ENCODE data around the gene DDR2. TPM values are rescaled to one million over a fixed set of nuclear protein-coding genes. Genes with fewer than 3 reads are reported as not detected.

The DDR2 gene
- total RNA-seq, 1 experiment from 2014 or later = 0.52 TPM

DNA sequence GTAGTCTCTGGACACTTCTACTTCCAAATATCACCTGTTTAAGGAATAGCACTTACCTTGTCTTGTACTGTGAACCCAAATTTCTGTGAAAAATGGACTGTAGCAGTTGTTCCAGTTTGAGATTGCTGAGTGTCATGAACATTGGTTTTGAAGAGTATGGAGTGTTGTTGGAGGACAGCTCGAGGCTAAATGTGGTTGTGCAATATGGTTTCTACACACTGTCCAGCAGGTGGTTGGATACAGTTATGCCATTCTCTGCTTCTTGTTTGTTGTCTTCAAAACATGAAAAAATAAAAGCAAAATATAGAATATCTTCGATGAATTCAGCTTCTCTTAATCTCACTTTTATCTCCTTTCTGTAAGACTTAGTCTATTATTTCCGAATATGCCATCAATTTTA lies 67.1 kb downstream of the DDR2 start:
- Mint-ChIP-seq H3K4me1 (peaks cover 22 to 27% of the 10 kb centered on the region in 2 experiments), H3K27me3 (ENCODE audit: low read depth) (no peaks in the 10 kb centered on the region), H3K36me3 (ENCODE audit: insufficient read depth in 1 of 3, low read depth in 3 of 3) (no peaks in the 10 kb centered on the region), H3K27ac (no peak overlapping the region), H3K9me3 (no peaks in the 10 kb centered on the region), H3K4me3 (no peak overlapping the region)
- Histone ChIP-seq H2BK20ac (ENCODE audit: low read depth, low read length, poor library complexity, severe bottlenecking) (no peak overlapping the region), H2AK5ac (ENCODE audit: insufficient read length, low read length) (no peak overlapping the region), H4K5ac (ENCODE audit: insufficient read length, low read depth, low read length) (no peak overlapping the region), H3K14ac (ENCODE audit: insufficient read depth, low read length) (no peak overlapping the region), H2BK120ac (ENCODE audit: low read depth, low read length, poor library complexity, severe bottlenecking) (no peak overlapping the region), H3K18ac (ENCODE audit: insufficient read length, low read depth, low read length) (no peak overlapping the region), H4K20me1 (ENCODE audit: control insufficient read depth, insufficient read depth, insufficient read length) (no peaks in the 10 kb centered on the region), H3K4me1 (ENCODE audit: insufficient read depth, low read length) (no peaks in the 10 kb centered on the region; the same call in 1 of the 2 replicates), H3T11ph (ENCODE audit: low read length) (no peak overlapping the region), H3K27ac (ENCODE audit: insufficient read length, low read depth, low read length) (no peak overlapping the region), H3K4ac (ENCODE audit: low read depth, low read length) (no peak overlapping the region), H3K27me3 (ENCODE audit: insufficient read depth, low read length) (no peaks in the 10 kb centered on the region), H3K23ac (ENCODE audit: insufficient read length, low read depth, low read length) (no peak overlapping the region), H2BK5ac (ENCODE audit: insufficient read length, low read length) (no peak overlapping the region), H3K9ac (ENCODE audit: extremely low read depth, insufficient read length, low read length) (no peak overlapping the region), H3K79me1 (ENCODE audit: insufficient read depth, low read depth, low read length, poor library complexity, severe bottlenecking) (no peaks in the 10 kb centered on the region), H3K23me2 (ENCODE audit: insufficient read length, low read depth, low read length, poor library complexity, severe bottlenecking) (no peaks in the 10 kb centered on the region), H3K9me3 (ENCODE audit: control insufficient read depth, low read depth, low read length) (no peaks in the 10 kb centered on the region), H2BK12ac (ENCODE audit: insufficient read length, low read depth, low read length) (no peak overlapping the region), H3K79me2 (ENCODE audit: insufficient read depth, low read length) (no peaks in the 10 kb centered on the region), H4K91ac (ENCODE audit: insufficient read length, low read depth, low read length) (no peak overlapping the region), H2BK15ac (ENCODE audit: low read depth, low read length) (no peak overlapping the region), H3K4me2 (ENCODE audit: insufficient read depth, insufficient read length, low read length) (no peak overlapping the region), H4K8ac (replicated peaks; ENCODE audit: insufficient read length, low read depth, low read length) (no peak overlapping the region), H3K56ac (ENCODE audit: insufficient read length, low read depth, low read length) (no peak overlapping the region), H2AFZ (ENCODE audit: low read length) (no peak overlapping the region)
- TF ChIP-seq, protein P1, sequence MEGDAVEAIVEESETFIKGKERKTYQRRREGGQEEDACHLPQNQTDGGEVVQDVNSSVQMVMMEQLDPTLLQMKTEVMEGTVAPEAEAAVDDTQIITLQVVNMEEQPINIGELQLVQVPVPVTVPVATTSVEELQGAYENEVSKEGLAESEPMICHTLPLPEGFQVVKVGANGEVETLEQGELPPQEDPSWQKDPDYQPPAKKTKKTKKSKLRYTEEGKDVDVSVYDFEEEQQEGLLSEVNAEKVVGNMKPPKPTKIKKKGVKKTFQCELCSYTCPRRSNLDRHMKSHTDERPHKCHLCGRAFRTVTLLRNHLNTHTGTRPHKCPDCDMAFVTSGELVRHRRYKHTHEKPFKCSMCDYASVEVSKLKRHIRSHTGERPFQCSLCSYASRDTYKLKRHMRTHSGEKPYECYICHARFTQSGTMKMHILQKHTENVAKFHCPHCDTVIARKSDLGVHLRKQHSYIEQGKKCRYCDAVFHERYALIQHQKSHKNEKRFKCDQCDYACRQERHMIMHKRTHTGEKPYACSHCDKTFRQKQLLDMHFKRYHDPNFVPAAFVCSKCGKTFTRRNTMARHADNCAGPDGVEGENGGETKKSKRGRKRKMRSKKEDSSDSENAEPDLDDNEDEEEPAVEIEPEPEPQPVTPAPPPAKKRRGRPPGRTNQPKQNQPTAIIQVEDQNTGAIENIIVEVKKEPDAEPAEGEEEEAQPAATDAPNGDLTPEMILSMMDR (conservative IDR thresholded peaks at IDR 0.05) = no peak
- no peak for DNase-seq
- no CpG with 5 or more reads among the region's 3 CpGs for WGBS (ENCODE audit: extremely low coverage, insufficient read length, low lambda C conversion rate)
